ENCODE results near the gene SLC6A9. TPM values are rescaled to one million over a fixed set of nuclear protein-coding genes. Genes with fewer than 3 reads are reported as not detected.

The SLC6A9 gene
- total and polyA plus RNA-seq, 2 experiments from 2014 or later = 13.5 to 25.3 TPM

GRCh38 chr1:44057293-44057692, 26.0 kb upstream of the SLC6A9 start:
- TF ChIP-seq EZH2 (IDR thresholded peaks at IDR 0.05; ENCODE audit: borderline replicate concordance) (no peak), CTCF (IDR thresholded peaks at IDR 0.05; ENCODE audit: poor library complexity) (no peak), EZH2phosphoT487 (IDR thresholded peaks at IDR 0.05; ENCODE audit: low read depth, severe bottlenecking, unreplicated experiment) (no peak)
- DNase-seq (ENCODE audit: low spot score) = no peak
- Histone ChIP-seq H3K9me3 (ENCODE audit: low read depth) (no peaks in the 10 kb centered on the region), H3K36me3 (replicated peaks; ENCODE audit: insufficient read depth, low read depth) (no peaks in the 10 kb centered on the region), H3K79me2 (no peaks in the 10 kb centered on the region), H3K9me2 (replicated peaks; ENCODE audit: insufficient read depth) (no peaks in the 10 kb centered on the region), H3K27ac (no peak overlapping the region), H3K4me1 (ENCODE audit: insufficient read depth) (no peaks in the 10 kb centered on the region), H3K4me2 (no peak overlapping the region), H3K4me3 (no peak overlapping the region), H3K27me3 (no peaks in the 10 kb centered on the region), H4K20me1 (ENCODE audit: insufficient read depth, poor library complexity, severe bottlenecking) (no peaks in the 10 kb centered on the region), H2AFZ (no peak overlapping the region)
- WGBS (ENCODE audit: low lambda C conversion rate, missing lambda C conversion rate) = 79% methylated on average over 1 of the region's 1 CpG

GRCh38 chr1:44053394-44053793, 22.1 kb upstream of the SLC6A9 start:
- Histone ChIP-seq H3K4me2 (no peak overlapping the region), H3K4me1 (ENCODE audit: insufficient read depth) (peaks cover 9% of the 10 kb centered on the region), H3K27ac (no peak overlapping the region), H3K79me2 (no peaks in the 10 kb centered on the region), H3K4me3 (no peak overlapping the region), H4K20me1 (ENCODE audit: insufficient read depth, poor library complexity, severe bottlenecking) (no peaks in the 10 kb centered on the region), H3K9me2 (replicated peaks; ENCODE audit: insufficient read depth) (no peaks in the 10 kb centered on the region), H2AFZ (no peak overlapping the region), H3K36me3 (replicated peaks; ENCODE audit: insufficient read depth, low read depth) (no peaks in the 10 kb centered on the region), H3K9me3 (ENCODE audit: low read depth) (no peaks in the 10 kb centered on the region), H3K27me3 (no peaks in the 10 kb centered on the region)
- TF ChIP-seq EZH2phosphoT487 (IDR thresholded peaks at IDR 0.05; ENCODE audit: low read depth, severe bottlenecking, unreplicated experiment) = no peak
- no peak for TF ChIP-seq CTCF (IDR thresholded peaks at IDR 0.05; ENCODE audit: poor library complexity)
- no peak for TF ChIP-seq EZH2 (IDR thresholded peaks at IDR 0.05; ENCODE audit: borderline replicate concordance)
- WGBS (ENCODE audit: low lambda C conversion rate, missing lambda C conversion rate) = 96% methylated on average over 2 of the region's 2 CpGs
- no peak for DNase-seq (ENCODE audit: low spot score)

GRCh38 chr1:44050261-44050660, 19.0 kb upstream of the SLC6A9 start:
- no peak for TF ChIP-seq CTCF (IDR thresholded peaks at IDR 0.05; ENCODE audit: poor library complexity)
- TF ChIP-seq EZH2 (IDR thresholded peaks at IDR 0.05; ENCODE audit: borderline replicate concordance) = no peak
- no peak for TF ChIP-seq EZH2phosphoT487 (IDR thresholded peaks at IDR 0.05; ENCODE audit: low read depth, severe bottlenecking, unreplicated experiment)
- Histone ChIP-seq H3K4me2 (no peak overlapping the region), H3K27me3 (no peaks in the 10 kb centered on the region), H3K79me2 (no peaks in the 10 kb centered on the region), H4K20me1 (ENCODE audit: insufficient read depth, poor library complexity, severe bottlenecking) (no peaks in the 10 kb centered on the region), H3K36me3 (replicated peaks; ENCODE audit: insufficient read depth, low read depth) (no peaks in the 10 kb centered on the region), H3K4me1 (ENCODE audit: insufficient read depth) (peaks cover 9% of the 10 kb centered on the region), H3K4me3 (no peak overlapping the region), H2AFZ (no peak overlapping the region), H3K9me2 (replicated peaks; ENCODE audit: insufficient read depth) (no peaks in the 10 kb centered on the region), H3K27ac (no peak overlapping the region), H3K9me3 (ENCODE audit: low read depth) (no peaks in the 10 kb centered on the region)
- no peak for DNase-seq (ENCODE audit: low spot score)
- 75% methylated on average over 3 of the region's 3 CpGs for WGBS (ENCODE audit: low lambda C conversion rate, missing lambda C conversion rate)

- H4K20me1 ChIP-seq (ENCODE audit: insufficient read depth, poor library complexity, severe bottlenecking) = no peaks in the 10 kb centered on the region
- no peaks in the 10 kb centered on the region for H3K9me3 ChIP-seq (ENCODE audit: low read depth)
- TF ChIP-seq EZH2phosphoT487 (IDR thresholded peaks at IDR 0.05; ENCODE audit: low read depth, severe bottlenecking, unreplicated experiment) (no peak), EZH2 (IDR thresholded peaks at IDR 0.05; ENCODE audit: borderline replicate concordance) (no peak), CTCF (IDR thresholded peaks at IDR 0.05; ENCODE audit: poor library complexity) (no peak)
- no peak overlapping the region for H3K27ac ChIP-seq
- no peaks in the 10 kb centered on the region for H3K36me3 ChIP-seq (replicated peaks; ENCODE audit: insufficient read depth, low read depth)
- DNase-seq (ENCODE audit: low spot score) = no peak
- H3K9me2 ChIP-seq (replicated peaks; ENCODE audit: insufficient read depth) = no peaks in the 10 kb centered on the region
- H2AFZ ChIP-seq = no peak overlapping the region
- no peaks in the 10 kb centered on the region for H3K79me2 ChIP-seq
- H3K4me2 ChIP-seq = no peak overlapping the region
- WGBS (ENCODE audit: low lambda C conversion rate, missing lambda C conversion rate) = 57% methylated on average over 2 of the region's 2 CpGs
- no peak overlapping the region for H3K4me3 ChIP-seq
- no peaks in the 10 kb centered on the region for H3K27me3 ChIP-seq
- peaks cover 9% of the 10 kb centered on the region for H3K4me1 ChIP-seq (ENCODE audit: insufficient read depth)
Measured at GRCh38 chr1:44049839-44050238, 18.6 kb upstream of the SLC6A9 start.

Measured in hepatocyte (in vitro differentiated cells).